ENCODE results near the gene TBC1D14.

Gene TBC1D14

DNA sequence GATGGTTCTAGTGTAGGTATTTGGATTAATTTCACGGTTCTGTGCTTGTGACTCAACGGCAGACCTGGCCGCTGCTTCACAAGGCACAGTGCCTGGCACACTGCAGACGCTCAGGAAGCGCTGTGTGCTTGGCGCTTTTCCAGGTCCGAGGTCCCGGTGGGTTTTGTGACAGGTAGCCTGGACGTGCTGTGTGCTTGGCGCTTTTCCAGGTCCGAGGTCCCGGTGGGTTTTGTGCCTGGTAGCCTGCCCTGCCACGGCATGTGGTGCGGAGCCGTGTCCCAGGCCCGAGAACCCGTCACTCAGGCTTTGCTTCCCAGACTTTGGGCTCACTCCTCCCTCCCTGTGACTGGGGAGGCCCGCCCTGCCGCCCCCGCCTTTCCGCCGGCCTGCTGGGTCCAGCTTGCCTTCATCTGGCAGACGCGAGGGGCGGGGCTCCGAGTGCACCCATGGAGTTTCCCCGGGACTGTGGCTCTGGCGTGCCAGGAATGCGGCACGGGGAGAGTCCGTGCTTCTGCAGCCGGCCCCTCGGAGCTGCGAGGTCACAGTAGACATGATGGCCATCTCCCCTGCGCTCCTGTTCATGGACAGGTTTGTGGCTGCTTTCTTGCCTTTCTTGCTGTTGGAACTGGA is 44.2 kb downstream of the TBC1D14 start:
- DNase-seq (ENCODE audit: low spot score): no peak

DNA sequence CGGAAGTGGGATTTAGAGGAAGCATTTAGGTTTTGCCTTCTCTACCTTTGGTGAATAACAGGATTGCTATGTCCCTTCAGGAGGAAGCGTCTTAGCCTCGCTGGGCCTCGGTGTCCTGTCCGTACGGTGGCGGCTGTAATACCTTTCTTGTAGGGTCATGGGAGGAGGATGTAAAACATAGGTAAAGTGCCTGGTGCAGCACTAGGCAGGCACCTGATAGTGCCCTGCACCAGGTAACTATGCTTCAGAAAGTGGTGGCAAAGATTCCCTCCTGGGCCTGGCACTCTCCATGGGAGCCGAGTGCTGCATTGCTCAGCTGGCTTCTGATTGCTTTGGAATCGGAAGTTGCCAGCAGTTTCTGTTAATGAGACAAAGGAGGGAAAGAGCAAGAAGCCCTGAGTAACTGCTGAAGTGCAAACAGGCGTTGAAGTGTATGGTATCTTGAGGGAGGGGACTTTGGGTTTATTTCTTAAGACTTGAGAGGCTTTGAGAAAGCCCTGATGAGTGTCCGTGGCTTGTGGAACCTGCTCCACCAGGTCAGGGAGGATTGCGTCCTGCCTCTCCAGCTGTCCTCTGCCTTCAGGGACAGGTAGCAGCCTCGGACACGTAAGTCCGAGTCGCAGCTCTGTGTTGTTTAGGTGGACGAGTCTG is 45.8 kb downstream of the TBC1D14 start:
- DNase-seq (ENCODE audit: low spot score): no peak

- no peak for DNase-seq (ENCODE audit: low spot score)
Measured at GRCh38 chr4:6956087-6956433, 46.4 kb downstream of the TBC1D14 start.

- DNase-seq (ENCODE audit: low spot score): no peak
Measured at GRCh38 chr4:6956434-6957147, 47.0 kb downstream of the TBC1D14 start.

- DNase-seq (ENCODE audit: low spot score): no peak
Measured at GRCh38 chr4:6957148-6957520, 47.5 kb downstream of the TBC1D14 start.

- no peak for DNase-seq (ENCODE audit: low spot score)
Measured at GRCh38 chr4:6957994-6958393, 48.4 kb downstream of the TBC1D14 start.

GRCh38 chr4:6959261-6959660 is 49.6 kb downstream of the TBC1D14 start:
- no peak for DNase-seq (ENCODE audit: low spot score)

DNA sequence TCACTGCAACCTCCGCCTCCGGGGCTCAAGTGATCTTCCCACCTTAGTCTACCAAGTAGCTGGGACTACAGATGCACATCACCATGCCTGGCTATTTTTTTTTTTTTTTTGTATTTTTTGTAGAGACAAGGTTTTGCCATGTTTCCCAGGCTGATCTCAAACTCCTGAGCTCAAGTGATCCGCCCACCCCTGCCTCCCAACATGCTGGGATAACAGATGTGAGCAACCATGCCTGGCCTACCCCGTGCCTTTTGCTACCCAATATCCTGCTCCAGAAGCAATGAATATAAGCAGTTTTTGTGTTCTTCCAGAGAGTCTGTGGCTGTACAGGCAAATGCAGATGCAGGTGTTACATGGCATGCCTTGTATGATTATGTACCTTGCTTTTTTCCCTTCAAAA is 50.5 kb downstream of the TBC1D14 start:
- DNase-seq (ENCODE audit: low spot score): no peak

GRCh38 chr4:6960628-6961412 is 51.2 kb downstream of the TBC1D14 start:
- no peak for DNase-seq (ENCODE audit: low spot score)

DNA sequence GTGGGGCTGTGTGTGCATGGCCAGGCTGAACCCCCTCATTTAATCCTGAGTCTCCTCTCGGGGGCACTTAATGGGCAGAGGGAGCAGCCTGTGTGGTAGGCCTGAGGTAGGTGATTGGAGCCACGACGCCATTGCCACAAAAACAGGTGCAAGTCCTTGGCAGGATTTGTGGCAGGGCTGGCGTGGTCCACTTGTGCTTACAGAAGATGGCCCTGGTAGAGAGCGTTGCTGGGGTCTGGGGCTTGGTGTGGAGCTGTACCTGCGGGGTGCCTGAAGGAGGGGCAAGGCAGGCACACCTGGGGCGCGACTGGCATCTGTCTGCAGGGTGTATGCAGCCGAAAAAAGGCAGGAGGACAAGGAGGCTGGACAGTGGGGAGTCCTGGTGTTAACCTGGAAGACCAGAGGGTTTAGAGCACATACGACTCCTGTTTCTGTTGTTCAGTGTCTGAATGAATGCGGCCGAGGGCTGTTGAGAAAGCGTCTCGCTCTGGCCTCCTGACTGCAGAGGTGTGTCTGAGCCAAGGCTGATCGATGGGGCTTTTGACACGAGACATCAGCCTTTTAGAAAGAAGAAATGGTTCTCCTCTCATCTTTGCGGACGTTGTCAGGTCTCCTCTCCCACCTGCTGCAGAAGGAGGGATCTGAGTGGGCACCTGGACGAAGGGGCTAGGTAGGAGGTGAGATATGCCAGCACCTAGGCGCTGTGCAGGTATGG is 52.0 kb downstream of the TBC1D14 start:
- no peak for DNase-seq (ENCODE audit: low spot score)

- DNase-seq (ENCODE audit: low spot score): no peak
Measured at GRCh38 chr4:6962211-6963041, 52.8 kb downstream of the TBC1D14 start.

DNA sequence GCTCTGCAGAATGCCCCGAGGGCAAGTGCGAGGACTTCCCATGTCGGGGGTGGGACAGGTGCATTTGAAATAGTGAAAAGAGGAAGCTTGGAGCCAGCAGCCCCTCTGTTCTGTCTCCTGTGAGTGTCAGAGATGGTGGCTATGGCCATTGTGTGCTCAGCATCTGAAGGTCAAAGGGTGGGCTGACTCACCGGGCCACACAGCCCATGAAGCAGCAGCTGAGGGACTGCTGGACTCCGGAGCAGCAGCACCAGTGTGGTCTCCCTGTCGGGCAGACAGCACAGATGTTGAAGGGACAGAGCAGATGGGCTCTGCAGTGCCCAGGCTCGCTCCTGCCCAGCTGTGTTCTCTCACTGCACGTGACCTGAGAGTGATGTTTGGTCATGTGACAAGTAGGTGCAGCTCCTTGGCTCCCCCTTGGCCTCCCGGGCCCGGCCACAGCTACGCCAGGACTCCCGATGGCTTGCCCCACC is 53.5 kb downstream of the TBC1D14 start:
- DNase-seq (ENCODE audit: low spot score): no peak

DNA sequence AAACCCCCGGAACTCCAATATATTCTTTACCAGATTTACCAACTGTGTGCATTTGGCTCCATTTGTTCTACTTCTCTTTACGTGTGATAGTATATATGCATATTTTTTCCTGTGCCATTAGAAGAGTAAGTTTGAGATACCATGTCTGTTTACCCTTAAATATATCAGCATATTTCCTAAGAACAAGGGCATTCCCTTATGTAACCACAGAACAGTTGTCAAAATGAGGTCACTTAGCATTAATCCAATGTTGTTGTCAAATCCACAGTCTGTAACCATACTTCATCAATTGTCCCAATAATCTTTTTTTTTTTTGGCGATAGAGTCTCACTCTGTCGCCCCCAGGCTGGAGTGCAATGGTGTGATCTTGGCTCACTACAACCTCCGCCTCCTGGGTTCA is 55.2 kb downstream of the TBC1D14 start:
- no peak for DNase-seq (ENCODE audit: low spot score)

- no peak for DNase-seq (ENCODE audit: low spot score)
Measured at GRCh38 chr4:6965329-6965728, 55.7 kb downstream of the TBC1D14 start.

GRCh38 chr4:6967846-6968340 is 58.3 kb downstream of the TBC1D14 start:
- DNase-seq (ENCODE audit: low spot score): no peak

- no peak for DNase-seq (ENCODE audit: low spot score)
Measured at GRCh38 chr4:6968496-6968895, 58.9 kb downstream of the TBC1D14 start.

DNA sequence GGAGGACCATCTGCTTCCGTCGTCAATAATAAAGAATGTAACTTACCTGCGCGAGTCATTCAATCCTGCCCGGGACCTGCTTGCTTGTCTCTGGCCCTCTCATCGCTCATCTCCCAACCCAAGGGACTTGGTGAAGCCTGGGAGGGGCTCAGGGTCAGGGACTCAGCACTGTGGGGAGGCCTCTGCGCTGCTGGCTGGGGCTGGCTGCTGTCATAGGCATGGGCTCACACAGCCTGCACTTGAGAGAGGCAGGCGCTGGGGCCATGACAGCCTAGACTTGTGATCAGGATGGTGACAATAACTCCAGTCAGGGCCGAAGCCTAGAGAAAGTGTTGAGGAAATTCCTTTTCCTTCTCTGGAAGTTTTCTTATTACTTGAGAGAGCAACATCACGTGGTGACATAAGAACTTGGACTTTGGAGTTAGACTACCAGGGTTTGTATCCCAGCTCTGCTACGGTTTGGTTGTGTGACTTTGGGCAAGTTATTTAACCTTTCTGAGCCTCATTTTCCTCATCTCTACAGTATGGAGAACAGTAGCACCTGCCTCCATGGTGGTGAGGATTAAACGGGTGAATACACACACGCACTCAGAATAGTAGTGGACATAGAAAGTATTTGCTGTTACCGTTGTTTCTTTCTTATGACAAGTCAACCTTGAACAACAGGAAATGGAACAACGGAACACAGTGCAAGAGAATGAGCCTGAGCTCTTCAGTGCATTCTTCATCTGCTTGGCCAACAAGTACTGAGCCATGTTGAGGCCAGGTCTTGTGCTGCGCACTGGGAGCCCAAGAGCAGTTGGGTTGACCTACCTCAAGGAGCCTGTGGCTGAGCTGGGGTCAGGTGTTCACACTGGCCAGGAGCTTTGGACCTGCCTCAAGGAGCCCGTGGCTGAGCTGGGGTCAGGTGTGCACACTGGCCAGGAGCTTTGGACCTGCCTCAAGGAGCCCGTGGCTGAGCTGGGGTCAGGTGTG is 60.5 kb downstream of the TBC1D14 start:
- no peak for DNase-seq (ENCODE audit: low spot score)

DNA sequence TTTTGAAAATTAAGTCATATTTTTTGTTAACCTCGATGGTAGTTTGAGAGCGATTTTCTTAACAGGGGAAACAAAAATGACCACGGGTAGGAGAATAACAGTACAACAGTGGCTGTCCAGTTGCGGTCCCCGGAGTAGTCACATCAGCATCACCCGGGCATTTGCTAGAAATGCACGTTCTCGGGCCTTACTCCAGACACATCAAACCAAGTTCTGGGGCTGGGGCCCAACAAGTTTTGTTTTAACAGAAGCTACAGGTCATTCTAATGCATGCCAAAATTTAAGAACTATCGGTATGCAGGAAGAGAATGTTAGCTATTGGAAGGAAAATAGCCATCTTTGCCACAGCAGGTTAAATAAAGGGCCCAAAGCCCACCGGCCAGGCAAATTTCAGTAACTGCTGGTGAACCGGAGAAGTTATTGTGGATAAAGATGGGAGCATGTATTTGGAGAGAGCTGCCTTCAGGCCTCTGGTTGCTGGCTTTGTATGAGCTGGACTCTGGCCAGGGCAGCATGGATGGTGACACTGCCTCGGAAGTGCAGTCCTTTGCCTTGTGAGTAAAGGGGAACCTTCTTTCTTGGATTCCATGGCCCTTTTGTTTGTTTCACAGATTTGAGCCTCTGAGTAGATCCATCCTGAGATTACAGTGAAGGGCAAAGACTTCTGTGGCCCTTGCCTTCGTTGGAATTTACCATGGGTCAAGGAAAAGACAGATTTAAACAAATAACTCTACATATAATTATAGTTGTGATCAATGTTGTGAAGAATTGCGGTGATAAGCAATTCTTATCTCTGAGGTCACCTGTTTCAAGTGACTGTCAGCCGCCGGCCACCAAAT is 62.1 kb downstream of the TBC1D14 start:
- DNase-seq (ENCODE audit: low spot score): no peak

DNA sequence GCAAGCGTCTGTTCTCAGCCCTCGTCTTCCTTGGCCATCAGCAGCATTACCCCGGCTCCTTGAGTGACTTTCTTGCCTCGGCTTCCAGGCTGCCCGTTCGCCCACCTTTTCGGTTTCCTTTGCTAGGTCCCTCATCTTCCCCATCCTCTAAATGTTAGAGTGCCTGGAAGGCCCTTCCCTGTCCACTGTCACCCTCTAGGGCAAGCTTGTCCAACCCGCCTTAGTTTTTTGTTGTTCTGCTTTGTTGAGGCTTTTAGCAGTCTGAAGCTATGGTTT is 62.7 kb downstream of the TBC1D14 start:
- DNase-seq (ENCODE audit: low spot score): no peak

Measured in COLO829 (cell line).